ENCODE data around the gene TNFRSF25.

The TNFRSF25 gene

DNA sequence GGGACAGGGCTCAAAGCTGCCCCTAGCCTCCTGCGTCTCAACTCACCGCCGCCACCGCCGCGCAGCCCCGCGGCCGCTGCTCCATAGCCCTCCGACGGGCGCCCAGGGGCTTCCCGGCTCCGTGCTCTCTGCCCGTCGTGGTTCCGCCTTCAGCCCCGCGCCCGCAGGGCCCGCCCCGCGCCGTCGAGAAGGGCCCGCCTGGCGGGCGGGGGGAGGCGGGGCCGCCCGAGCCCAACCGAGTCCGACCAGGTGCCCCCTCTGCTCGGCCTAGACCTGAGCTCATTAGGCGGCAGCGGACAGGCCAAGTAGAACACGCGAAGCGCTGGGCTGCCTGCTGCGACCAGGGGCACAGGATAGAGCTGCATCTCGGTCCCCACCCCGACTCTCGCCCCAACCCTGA, at the start of gene TNFRSF25:
TSS of gene TNFRSF25 (minus strand) at position 151 of the 400 bp plus-strand sequence. CDS start at position 85, 66 bp downstream.
- Histone ChIP-seq H3K9me3 (ENCODE audit: control insufficient read depth, low read length) (no peaks in the 10 kb centered on the region), H3K4me1 (ENCODE audit: control insufficient read depth, insufficient read depth, low read length) (peaks cover 5% of the 10 kb centered on the region), H3K27me3 (replicated peaks; ENCODE audit: control insufficient read depth, insufficient read depth, low read length) (no peaks in the 10 kb centered on the region), H3K4me3 (ENCODE audit: low read length) (no peak within 1 kb of the TSS), H3K36me3 (ENCODE audit: control insufficient read depth, insufficient read depth, low read length, severe bottlenecking) (no peaks in the 10 kb centered on the region), H3K9ac (ENCODE audit: low read length) (no peak within 1 kb of the TSS)
- DNase-seq (ENCODE audit: low read depth): no peak

GRCh38 chr1:6515771-6516170, 49.8 kb upstream of the TNFRSF25 start:
- Histone ChIP-seq H3K9ac (ENCODE audit: low read length) (no peak overlapping the region), H3K4me1 (ENCODE audit: control insufficient read depth, insufficient read depth, low read length) (peaks cover 23% of the 10 kb centered on the region), H3K4me3 (ENCODE audit: low read length) (no peak overlapping the region), H3K9me3 (ENCODE audit: control insufficient read depth, low read length) (no peaks in the 10 kb centered on the region), H3K27me3 (replicated peaks; ENCODE audit: control insufficient read depth, insufficient read depth, low read length) (no peaks in the 10 kb centered on the region), H3K36me3 (ENCODE audit: control insufficient read depth, insufficient read depth, low read length, severe bottlenecking) (no peaks in the 10 kb centered on the region)
- no peak for DNase-seq (ENCODE audit: low read depth)

DNA sequence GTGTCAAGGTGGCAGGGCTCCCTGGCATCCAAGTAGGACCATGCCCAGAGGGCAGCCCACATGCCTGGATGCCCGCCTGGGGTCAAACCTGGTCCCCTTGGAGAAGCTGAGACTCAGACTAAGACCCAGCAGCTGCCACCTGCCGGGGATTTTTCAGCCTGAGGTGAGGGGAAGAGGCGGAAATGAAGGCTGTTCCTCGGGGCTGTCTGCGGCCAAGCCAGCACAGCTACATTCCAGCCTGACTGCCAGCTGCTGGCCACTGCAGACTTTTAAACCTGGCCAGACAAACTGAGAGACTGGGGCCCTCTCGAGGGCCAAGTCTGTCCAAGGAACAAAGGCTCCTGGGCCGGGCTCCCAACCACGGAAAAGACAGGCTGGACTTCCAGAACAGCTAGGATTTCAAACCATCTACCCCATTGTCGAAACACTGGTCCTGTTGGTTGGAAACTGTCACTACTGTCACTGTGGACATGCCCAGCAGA, 47.4 kb upstream of the TNFRSF25 start:
- Histone ChIP-seq H3K9me3 (ENCODE audit: control insufficient read depth, low read length) (no peaks in the 10 kb centered on the region), H3K4me3 (ENCODE audit: low read length) (no peak overlapping the region), H3K9ac (ENCODE audit: low read length) (no peak overlapping the region), H3K36me3 (ENCODE audit: control insufficient read depth, insufficient read depth, low read length, severe bottlenecking) (no peaks in the 10 kb centered on the region), H3K4me1 (ENCODE audit: control insufficient read depth, insufficient read depth, low read length) (peaks cover 6% of the 10 kb centered on the region), H3K27me3 (replicated peaks; ENCODE audit: control insufficient read depth, insufficient read depth, low read length) (peaks cover 4% of the 10 kb centered on the region)
- no peak for DNase-seq (ENCODE audit: low read depth)

DNA sequence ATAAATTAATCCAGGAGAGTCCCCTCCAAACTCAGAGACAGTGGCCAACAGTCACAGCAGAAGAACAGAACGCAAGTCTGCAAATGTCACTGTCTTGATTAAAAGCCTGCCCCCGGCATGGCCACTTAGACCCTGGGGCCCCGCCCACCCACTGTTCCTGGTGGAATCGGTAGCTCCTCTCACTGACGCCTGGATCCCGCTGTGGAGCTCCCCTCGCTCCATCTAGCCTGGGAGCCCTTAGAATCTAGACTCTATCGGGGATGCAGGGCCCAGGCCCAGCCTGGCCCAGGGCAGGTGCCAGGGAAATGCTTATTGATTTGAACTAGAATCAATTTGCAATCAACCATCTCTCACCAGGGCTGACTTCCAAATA, 46.9 kb upstream of the TNFRSF25 start:
- Histone ChIP-seq H3K36me3 (ENCODE audit: control insufficient read depth, insufficient read depth, low read length, severe bottlenecking) (no peaks in the 10 kb centered on the region), H3K4me3 (ENCODE audit: low read length) (no peak overlapping the region), H3K9me3 (ENCODE audit: control insufficient read depth, low read length) (no peaks in the 10 kb centered on the region), H3K9ac (ENCODE audit: low read length) (no peak overlapping the region), H3K4me1 (ENCODE audit: control insufficient read depth, insufficient read depth, low read length) (peaks cover 6% of the 10 kb centered on the region), H3K27me3 (replicated peaks; ENCODE audit: control insufficient read depth, insufficient read depth, low read length) (peaks cover 8% of the 10 kb centered on the region)
- DNase-seq (ENCODE audit: low read depth): no peak

- H3K9ac ChIP-seq (ENCODE audit: low read length): no peak overlapping the region
- no peaks in the 10 kb centered on the region for H3K9me3 ChIP-seq (ENCODE audit: control insufficient read depth, low read length)
- peaks cover 6% of the 10 kb centered on the region for H3K4me1 ChIP-seq (ENCODE audit: control insufficient read depth, insufficient read depth, low read length)
- H3K27me3 ChIP-seq (replicated peaks; ENCODE audit: control insufficient read depth, insufficient read depth, low read length): peaks cover 11% of the 10 kb centered on the region
- no peak overlapping the region for H3K4me3 ChIP-seq (ENCODE audit: low read length)
- no peak for DNase-seq (ENCODE audit: low read depth)
- no peaks in the 10 kb centered on the region for H3K36me3 ChIP-seq (ENCODE audit: control insufficient read depth, insufficient read depth, low read length, severe bottlenecking)
Observed at GRCh38 chr1:6512245-6512907, 46.4 kb upstream of the TNFRSF25 start.

- Histone ChIP-seq H3K36me3 (ENCODE audit: control insufficient read depth, insufficient read depth, low read length, severe bottlenecking) (no peaks in the 10 kb centered on the region), H3K9ac (ENCODE audit: low read length) (no peak overlapping the region), H3K4me3 (ENCODE audit: low read length) (no peak overlapping the region), H3K4me1 (ENCODE audit: control insufficient read depth, insufficient read depth, low read length) (peaks cover 6% of the 10 kb centered on the region), H3K9me3 (ENCODE audit: control insufficient read depth, low read length) (no peaks in the 10 kb centered on the region), H3K27me3 (replicated peaks; ENCODE audit: control insufficient read depth, insufficient read depth, low read length) (peaks cover 17% of the 10 kb centered on the region)
- no peak for DNase-seq (ENCODE audit: low read depth)
Observed at GRCh38 chr1:6511561-6512244, 45.7 kb upstream of the TNFRSF25 start.

DNA sequence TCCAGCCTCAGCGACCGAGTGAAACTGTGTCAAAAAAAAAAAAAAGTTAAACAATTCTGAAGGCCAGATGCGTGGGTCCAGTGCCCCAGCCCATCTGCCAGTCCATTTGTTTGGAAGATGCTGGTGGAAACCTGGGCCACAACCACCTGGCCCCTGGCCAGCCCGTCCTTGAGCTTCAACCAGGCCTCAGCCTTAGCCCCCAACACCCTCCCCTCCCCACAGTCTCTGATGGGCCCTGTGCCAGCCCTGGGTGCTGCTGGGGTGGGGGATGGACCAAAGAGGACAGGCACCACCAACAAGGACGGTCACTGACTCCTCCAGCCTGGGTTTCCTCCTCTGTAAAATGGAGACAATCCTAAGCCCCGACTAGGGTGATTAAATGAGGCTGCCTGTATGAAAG, 45.1 kb upstream of the TNFRSF25 start:
- H3K27me3 ChIP-seq (replicated peaks; ENCODE audit: control insufficient read depth, insufficient read depth, low read length): peaks cover 21% of the 10 kb centered on the region
- H3K9ac ChIP-seq (ENCODE audit: low read length): no peak overlapping the region
- H3K9me3 ChIP-seq (ENCODE audit: control insufficient read depth, low read length): no peaks in the 10 kb centered on the region
- peaks cover 6% of the 10 kb centered on the region for H3K4me1 ChIP-seq (ENCODE audit: control insufficient read depth, insufficient read depth, low read length)
- no peak overlapping the region for H3K4me3 ChIP-seq (ENCODE audit: low read length)
- no peak for DNase-seq (ENCODE audit: low read depth)
- no peaks in the 10 kb centered on the region for H3K36me3 ChIP-seq (ENCODE audit: control insufficient read depth, insufficient read depth, low read length, severe bottlenecking)

DNA sequence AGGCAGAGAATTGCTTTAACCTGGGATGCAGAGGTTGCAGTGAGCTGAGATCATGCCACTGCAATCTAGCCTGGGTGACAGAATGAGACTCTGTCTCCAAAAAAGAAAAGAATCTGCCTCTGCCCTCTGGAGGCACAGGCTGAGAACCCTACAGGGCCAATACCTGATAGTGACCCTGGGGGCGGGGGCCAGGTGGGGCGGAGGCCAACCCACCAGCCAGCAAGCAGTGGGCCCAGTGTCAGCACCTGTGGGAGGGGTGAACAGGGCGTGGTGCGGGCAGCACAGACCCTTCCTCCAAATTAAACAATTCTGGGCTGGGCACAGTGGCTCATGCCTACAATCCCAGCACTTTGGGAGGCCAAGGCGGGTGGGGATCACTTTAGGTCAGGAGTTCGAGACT, 44.5 kb upstream of the TNFRSF25 start:
- no peak for DNase-seq (ENCODE audit: low read depth)
- no peak overlapping the region for H3K9ac ChIP-seq (ENCODE audit: low read length)
- H3K36me3 ChIP-seq (ENCODE audit: control insufficient read depth, insufficient read depth, low read length, severe bottlenecking): no peaks in the 10 kb centered on the region
- no peak overlapping the region for H3K4me3 ChIP-seq (ENCODE audit: low read length)
- peaks cover 25% of the 10 kb centered on the region for H3K27me3 ChIP-seq (replicated peaks; ENCODE audit: control insufficient read depth, insufficient read depth, low read length)
- H3K4me1 ChIP-seq (ENCODE audit: control insufficient read depth, insufficient read depth, low read length): peaks cover under 1% of the 10 kb centered on the region
- H3K9me3 ChIP-seq (ENCODE audit: control insufficient read depth, low read length): no peaks in the 10 kb centered on the region

GRCh38 chr1:6509919-6510291, 43.9 kb upstream of the TNFRSF25 start:
- H3K9ac ChIP-seq (ENCODE audit: low read length): no peak overlapping the region
- no peaks in the 10 kb centered on the region for H3K9me3 ChIP-seq (ENCODE audit: control insufficient read depth, low read length)
- no peaks in the 10 kb centered on the region for H3K36me3 ChIP-seq (ENCODE audit: control insufficient read depth, insufficient read depth, low read length, severe bottlenecking)
- no peaks in the 10 kb centered on the region for H3K4me1 ChIP-seq (ENCODE audit: control insufficient read depth, insufficient read depth, low read length)
- no peak for DNase-seq (ENCODE audit: low read depth)
- peaks cover 31% of the 10 kb centered on the region for H3K27me3 ChIP-seq (replicated peaks; ENCODE audit: control insufficient read depth, insufficient read depth, low read length)
- no peak overlapping the region for H3K4me3 ChIP-seq (ENCODE audit: low read length)

DNA sequence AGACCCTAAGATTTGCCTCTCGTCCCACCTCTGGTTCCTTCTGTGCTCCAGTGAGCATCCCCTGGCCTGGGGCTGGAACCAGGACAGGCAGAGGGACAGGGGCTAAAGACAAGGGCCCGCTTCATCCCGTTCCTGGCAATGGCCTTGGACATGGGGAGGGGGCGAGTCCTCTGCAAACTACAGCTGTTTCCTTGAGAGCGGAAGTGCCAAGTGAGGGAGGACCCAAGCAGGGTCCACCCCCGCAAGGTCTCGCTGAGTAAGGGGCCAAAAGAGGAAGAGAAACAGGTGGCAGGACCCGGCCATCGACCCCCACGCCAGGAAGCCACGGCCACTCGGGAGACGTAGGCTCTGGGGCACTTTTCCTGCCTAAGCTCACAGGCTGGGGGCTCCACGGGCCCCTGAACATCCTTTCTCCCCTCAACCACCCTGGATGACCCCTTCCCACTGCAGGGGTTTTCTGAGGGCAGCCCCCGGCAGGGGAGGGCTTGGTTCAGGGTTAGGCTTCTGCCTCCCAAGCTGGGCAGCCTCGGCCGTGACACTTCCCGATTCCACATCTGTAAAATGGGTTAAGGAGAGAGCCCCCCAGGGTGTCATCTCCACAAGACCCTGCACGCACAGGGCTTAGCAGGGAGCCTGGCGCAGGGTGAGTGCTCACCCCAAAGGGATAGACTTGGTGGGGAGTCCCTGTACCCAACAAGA, 43.4 kb upstream of the TNFRSF25 start:
- Histone ChIP-seq H3K36me3 (ENCODE audit: control insufficient read depth, insufficient read depth, low read length, severe bottlenecking) (no peaks in the 10 kb centered on the region), H3K4me3 (ENCODE audit: low read length) (no peak overlapping the region), H3K9ac (ENCODE audit: low read length) (no peak overlapping the region), H3K4me1 (ENCODE audit: control insufficient read depth, insufficient read depth, low read length) (no peaks in the 10 kb centered on the region), H3K9me3 (ENCODE audit: control insufficient read depth, low read length) (no peaks in the 10 kb centered on the region), H3K27me3 (replicated peaks; ENCODE audit: control insufficient read depth, insufficient read depth, low read length) (peaks cover 32% of the 10 kb centered on the region)
- no peak for DNase-seq (ENCODE audit: low read depth)

DNA sequence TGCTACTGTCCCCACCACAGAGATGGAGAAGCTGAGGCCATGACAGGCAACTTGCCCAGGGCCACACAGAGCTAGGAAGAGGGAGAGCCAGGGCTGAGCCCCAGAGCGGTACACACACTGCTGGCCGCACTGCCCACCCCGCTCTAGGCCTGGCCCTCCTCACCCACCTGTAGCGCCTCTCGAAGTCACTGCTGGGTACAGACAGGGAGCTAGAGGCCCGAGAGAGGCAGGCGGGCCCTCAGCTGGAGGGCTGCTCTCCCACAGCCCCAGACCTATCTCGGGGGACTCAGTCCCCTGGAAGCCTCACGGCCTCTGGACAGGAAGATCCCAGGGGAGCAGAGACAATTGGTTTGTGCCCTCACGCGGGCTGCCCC, 42.8 kb upstream of the TNFRSF25 start:
- Histone ChIP-seq H3K9ac (ENCODE audit: low read length) (no peak overlapping the region), H3K9me3 (ENCODE audit: control insufficient read depth, low read length) (no peaks in the 10 kb centered on the region), H3K27me3 (replicated peaks; ENCODE audit: control insufficient read depth, insufficient read depth, low read length) (peaks cover 32% of the 10 kb centered on the region), H3K36me3 (ENCODE audit: control insufficient read depth, insufficient read depth, low read length, severe bottlenecking) (no peaks in the 10 kb centered on the region), H3K4me3 (ENCODE audit: low read length) (no peak overlapping the region), H3K4me1 (ENCODE audit: control insufficient read depth, insufficient read depth, low read length) (no peaks in the 10 kb centered on the region)
- no peak for DNase-seq (ENCODE audit: low read depth)
